GM12878 (cell line): ENCODE measurements around the gene NECTIN2. TPM values are rescaled to one million over a fixed set of nuclear protein-coding genes. Genes with fewer than 3 reads are reported as not detected.
"Not testable (repeated sequence)": the region's sequence is repeated elsewhere in the genome, so short reads cannot be mapped to it uniquely, and the experiment has no call there.

ENCODE experiments used
- ATAC-seq: fragments of 200-7000 bp; cut with Tn5 transposase; 3 replicates; pipeline ENCODE4 v1.9.1; 2020; ENCODE audit warnings: mild to moderate bottlenecking, moderate library complexity
- BruUV-seq: library from RNA; stranded (reverse); fragments of 400-500 nt; replicated peaks from 2 replicates; lab custom pipeline; 2021; lab: Mats Ljungman, UMichigan
- CTCF ChIA-PET: fragments of 300-600 bp; sonication (Branson Sonifier 250); formaldehyde crosslinking; extraction: SDS; loops from one replicate; lab custom pipeline; 2021; ENCODE audit warnings: inconsistent platforms; lab: Yijun Ruan, JAX
- POLR2A ChIA-PET: fragments of 350-600 bp; formaldehyde crosslinking; extraction: SDS; loops from one replicate; lab custom pipeline; 2021; ENCODE audit warnings: inconsistent platforms; lab: Charles Lee
- RAD21 ChIA-PET: fragments of 300-600 bp; sonication (Branson Sonifier 250); formaldehyde crosslinking; loops from one replicate; lab custom pipeline; 2023; ENCODE audit warnings: antibody characterized with exemption; ENCODE audit not compliant: unreplicated experiment; lab: Charles Lee
- SMC1A ChIA-PET: fragments of 300-600 bp; sonication (Branson Sonifier 250); formaldehyde crosslinking; loops from one replicate; lab custom pipeline; 2023; ENCODE audit not compliant: unreplicated experiment, uncharacterized antibody; lab: Charles Lee
- DNase-seq: peaks from one replicate; pipeline ENCODE4 v3.0.0-alpha.2; 2011; ENCODE audit warnings: low read depth, low spot score
- FAIRE-seq: peaks from 3 replicates; lab custom pipeline; 2011; peaks lifted over from hg19 to GRCh38; lab: Jason Lieb, UNC
- H2AFZ ChIP-seq: 2 replicates; pipeline ENCODE4 v1.6.0; 2011; ENCODE audit warnings: low read depth, low read length, control low read depth; ENCODE audit not compliant: control insufficient read depth
- H3K27ac ChIP-seq: 2 replicates; pipeline ENCODE4 v1.5.1; 2011; ENCODE audit warnings: control low read depth; ENCODE audit not compliant: control insufficient read depth, insufficient read depth
- H3K27me3 ChIP-seq, 2 experiments: replicated peaks in 1 of 2; 2 replicates each; pipeline versions ENCODE4 v1.6.0 to v1.6.1; 2011; ENCODE audit warnings: low read length in 1 of 2; ENCODE audit not compliant: control insufficient read depth in 2 of 2, insufficient read depth in 2 of 2
- H3K36me3 ChIP-seq, 2 experiments: 2 replicates each; pipeline ENCODE4 v1.5.1; 2011; ENCODE audit warnings: low read length in 1 of 2; ENCODE audit not compliant: control insufficient read depth in 2 of 2, insufficient read depth in 2 of 2
- H3K4me1 ChIP-seq: 2 replicates; pipeline ENCODE4 v1.6.1; 2011; ENCODE audit warnings: mild to moderate bottlenecking, low read length, moderate library complexity, mixed read lengths; ENCODE audit not compliant: control insufficient read depth, insufficient read depth
- H3K4me2 ChIP-seq: 2 replicates; pipeline ENCODE4 v1.6.0; 2011; ENCODE audit warnings: control low read depth; ENCODE audit not compliant: control insufficient read depth, insufficient read depth
- H3K4me3 ChIP-seq: fragments of 200-600 bp; sonication (generic); 2 replicates; pipeline ENCODE4 v1.5.1; 2016
- H3K79me2 ChIP-seq: 2 replicates; pipeline ENCODE4 v1.6.0; 2011; ENCODE audit warnings: low read length; ENCODE audit not compliant: control insufficient read depth, insufficient read depth
- H3K9ac ChIP-seq: 2 replicates; pipeline ENCODE4 v1.8.0; 2011; ENCODE audit warnings: low read length, control low read depth, mixed read lengths; ENCODE audit not compliant: control insufficient read depth, insufficient read depth
- H3K9me3 ChIP-seq: replicated peaks from 3 replicates; pipeline ENCODE4 v1.5.1; 2011; ENCODE audit warnings: mild to moderate bottlenecking, low read length; ENCODE audit not compliant: control insufficient read depth, insufficient read depth
- H4K20me1 ChIP-seq: 2 replicates; pipeline ENCODE4 v1.6.0; 2011; ENCODE audit not compliant: control insufficient read depth, insufficient read depth
- BCL11A ChIP-seq: IDR thresholded peaks from 2 replicates; pipeline ENCODE4 v1.6.1; 2011; ENCODE audit warnings: low read depth, low read length
- CEBPB ChIP-seq, 2 experiments: fragments of 150-350 bp in 1 of 2; IDR thresholded peaks; 2 replicates each; pipeline ENCODE4 v1.6.1; 2012 to 2014; ENCODE audit warnings: low read depth in 2 of 2, low read length in 2 of 2, borderline replicate concordance in 1 of 2, inconsistent platforms in 1 of 2
- DPF2 ChIP-seq: fragments of 450-650 bp; IDR thresholded peaks from 2 replicates; pipeline ENCODE4 v1.6.1; 2017; ENCODE audit warnings: mild to moderate bottlenecking
- EED ChIP-seq: sonication (generic); IDR thresholded peaks from 2 replicates; pipeline ENCODE4 v1.6.1; 2016; ENCODE audit warnings: antibody characterized with exemption, low read depth
- FOXK2 ChIP-seq: fragments of 450-650 bp; IDR thresholded peaks from 2 replicates; pipeline ENCODE4 v1.6.1; 2017; ENCODE audit warnings: mild to moderate bottlenecking, moderate library complexity
- HDAC2 ChIP-seq: fragments of 200-600 bp; sonication (generic); IDR thresholded peaks from 2 replicates; pipeline ENCODE4 v1.6.1; 2017
- KLF5 ChIP-seq: fragments of 450-650 bp; IDR thresholded peaks from 2 replicates; pipeline ENCODE4 v1.6.1; 2014; ENCODE audit warnings: mild to moderate bottlenecking; ENCODE audit not compliant: partially characterized antibody
- MAX ChIP-seq: IDR thresholded peaks from 2 replicates; pipeline ENCODE4 v1.6.1; 2012; ENCODE audit warnings: low read depth, low read length, improper control_type of control experiment
- MEF2B ChIP-seq: fragments of 450-650 bp; IDR thresholded peaks from 2 replicates; pipeline ENCODE4 v1.6.1; 2018; ENCODE audit warnings: mild to moderate bottlenecking, moderate library complexity; ENCODE audit not compliant: partially characterized antibody, poor library complexity, severe bottlenecking
- PAX8 ChIP-seq: fragments of 450-650 bp; IDR thresholded peaks from 2 replicates; pipeline ENCODE4 v1.6.1; 2017; ENCODE audit warnings: mild to moderate bottlenecking, moderate library complexity
- RAD21 ChIP-seq: IDR thresholded peaks from 2 replicates; pipeline ENCODE4 v1.6.1; 2011; ENCODE audit warnings: mild to moderate bottlenecking, low read depth, low read length, moderate library complexity; ENCODE audit not compliant: insufficient read depth
- SIX5 ChIP-seq: IDR thresholded peaks from 2 replicates; pipeline ENCODE4 v1.6.1; 2011; ENCODE audit warnings: mild to moderate bottlenecking, low read depth, low read length, moderate library complexity; ENCODE audit not compliant: severe bottlenecking
- SPI1 ChIP-seq: IDR thresholded peaks from 2 replicates; pipeline ENCODE4 v1.6.1; 2011; ENCODE audit warnings: low read depth, mild to moderate bottlenecking, low read length, moderate library complexity, borderline replicate concordance; ENCODE audit not compliant: insufficient read depth
- SRF ChIP-seq, 2 experiments: IDR thresholded peaks; 2 replicates each; pipeline ENCODE4 v1.6.1; 2011; ENCODE audit warnings: low read depth in 2 of 2, low read length in 2 of 2, mild to moderate bottlenecking in 1 of 2, moderate library complexity in 1 of 2
- TARDBP ChIP-seq: IDR thresholded peaks from 2 replicates; pipeline ENCODE4 v1.6.1; 2016; ENCODE audit warnings: borderline replicate concordance
- ZNF217 ChIP-seq: fragments of 450-650 bp; IDR thresholded peaks from 2 replicates; pipeline ENCODE4 v1.6.1; 2017; ENCODE audit warnings: antibody characterized with exemption, mild to moderate bottlenecking
- WGBS: methylation state at CpG from one replicate; pipeline ENCODE4 v1.1.6; 2016; ENCODE audit warnings: low lambda C conversion rate; ENCODE audit not compliant: insufficient replicate concordance, insufficient coverage; ENCODE audit errors: missing lambda C conversion rate; 5-methylcytosine and 5-hydroxymethylcytosine counted together
- in situ Hi-C: fragments of 300-500 bp; cut with MboI; formaldehyde crosslinking; loops from 9 replicates; pipeline ENCODE4 v1.14.3; 2018; ENCODE audit warnings: mixed read lengths
- intact Hi-C: fragments of 100-400 bp; cut with micrococcal nuclease; formaldehyde crosslinking; loops from one replicate; pipeline ENCODE4 v1.14.2; 2022; ENCODE audit not compliant: unreplicated experiment
- polyA plus RNA-seq, 11 experiments: library from polyadenylated mRNA; depleted of rRNA in 4 of 11; unstranded in 6 of 11; stranded (reverse) in 5 of 11; fragments of >200 nt; fragmentation: Nextera tagmentation in 4 of 11; fragmentation: Illumina TruSeq in 1 of 11; extraction: Ambion mirVana in 4 of 11; extraction: Trizol in 1 of 11; gene quantifications; 1 replicate in 1 of 11; 2 replicates in 10 of 11; pipeline versions ENCODE4 v1.2.1 to v1.2.3, GENCODE V29; 2011 to 2016; ENCODE audit warnings: inconsistent platforms in 2 of 11, missing spikeins in 2 of 11, low read depth in 1 of 11
- total RNA-seq, 4 experiments: library from RNA; depleted of rRNA in 3 of 4; stranded (reverse); fragments of >200 nt in 3 of 4; fragmentation: Illumina TruSeq in 1 of 4; extraction: Trizol in 1 of 4; gene quantifications; 2 replicates each; pipeline versions ENCODE4 v1.2.1 to v1.2.3, GENCODE V29; 2013 to 2021
- TF ChIP-seq, protein P1 (sequence below): fragments of 150-350 bp; IDR thresholded peaks from 2 replicates; pipeline ENCODE4 v1.6.1; 2016; ENCODE audit warnings: low read depth, low read length

NECTIN2 gene
- total and polyA plus RNA-seq, 10 of the 15 experiments (the other 5 are each of a cell fraction or from before 2014, with no cell fraction given), result 0.05 to 0.36 (median 0.26) TPM; not detected in 5

- H3K27me3 ChIP-seq, result no peaks in the 10 kb centered on the region
- BruUV-seq, result no TSS peak
- DNase-seq, result no peak
- in situ Hi-C loops, result no loop called here
- no peak overlapping the region for H3K4me2 ChIP-seq
- no peak overlapping the region for H3K4me3 ChIP-seq
- TF ChIP-seq HDAC2 (no peak), CEBPB (IDR thresholded peaks at IDR 0.05; ENCODE audit: borderline replicate concordance in 1 of 2, low read depth in 2 of 2, low read length in 2 of 2) (no peak), DPF2 (no peak), SRF (IDR thresholded peaks at IDR 0.05; ENCODE audit: low read depth in 2 of 2, low read length in 2 of 2) (no peak), ZNF217 (no peak), SIX5 (no peak), MAX (no peak), PAX8 (no peak), EED (no peak), SPI1 (no peak), MEF2B (no peak), TARDBP (no peak), RAD21 (no peak), KLF5 (no peak), BCL11A (no peak), FOXK2 (no peak)
- TF ChIP-seq, protein P1, sequence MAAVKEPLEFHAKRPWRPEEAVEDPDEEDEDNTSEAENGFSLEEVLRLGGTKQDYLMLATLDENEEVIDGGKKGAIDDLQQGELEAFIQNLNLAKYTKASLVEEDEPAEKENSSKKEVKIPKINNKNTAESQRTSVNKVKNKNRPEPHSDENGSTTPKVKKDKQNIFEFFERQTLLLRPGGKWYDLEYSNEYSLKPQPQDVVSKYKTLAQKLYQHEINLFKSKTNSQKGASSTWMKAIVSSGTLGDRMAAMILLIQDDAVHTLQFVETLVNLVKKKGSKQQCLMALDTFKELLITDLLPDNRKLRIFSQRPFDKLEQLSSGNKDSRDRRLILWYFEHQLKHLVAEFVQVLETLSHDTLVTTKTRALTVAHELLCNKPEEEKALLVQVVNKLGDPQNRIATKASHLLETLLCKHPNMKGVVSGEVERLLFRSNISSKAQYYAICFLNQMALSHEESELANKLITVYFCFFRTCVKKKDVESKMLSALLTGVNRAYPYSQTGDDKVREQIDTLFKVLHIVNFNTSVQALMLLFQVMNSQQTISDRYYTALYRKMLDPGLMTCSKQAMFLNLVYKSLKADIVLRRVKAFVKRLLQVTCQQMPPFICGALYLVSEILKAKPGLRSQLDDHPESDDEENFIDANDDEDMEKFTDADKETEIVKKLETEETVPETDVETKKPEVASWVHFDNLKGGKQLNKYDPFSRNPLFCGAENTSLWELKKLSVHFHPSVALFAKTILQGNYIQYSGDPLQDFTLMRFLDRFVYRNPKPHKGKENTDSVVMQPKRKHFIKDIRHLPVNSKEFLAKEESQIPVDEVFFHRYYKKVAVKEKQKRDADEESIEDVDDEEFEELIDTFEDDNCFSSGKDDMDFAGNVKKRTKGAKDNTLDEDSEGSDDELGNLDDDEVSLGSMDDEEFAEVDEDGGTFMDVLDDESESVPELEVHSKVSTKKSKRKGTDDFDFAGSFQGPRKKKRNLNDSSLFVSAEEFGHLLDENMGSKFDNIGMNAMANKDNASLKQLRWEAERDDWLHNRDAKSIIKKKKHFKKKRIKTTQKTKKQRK, result no peak
- TF ChIP-seq, all 136 proteins: peak for 0
- intact Hi-C loops, result no loop called here
- FAIRE-seq, result no peak
- no peak overlapping the region for H2AFZ ChIP-seq
- H3K9me3 ChIP-seq, result no peaks in the 10 kb centered on the region
- WGBS, result 22% methylated on average over 4 of the region's 4 CpGs
- no peak overlapping the region for H3K9ac ChIP-seq
- ChIA-PET CTCF (no interaction called here), POLR2A (no interaction called here), RAD21 (no interaction called here), SMC1A (no interaction called here)
- H3K27ac ChIP-seq, result no peak overlapping the region
- no peaks in the 10 kb centered on the region for H3K79me2 ChIP-seq
- no peaks in the 10 kb centered on the region for H4K20me1 ChIP-seq
- no peaks in the 10 kb centered on the region for H3K4me1 ChIP-seq
- H3K36me3 ChIP-seq, result no peaks in the 10 kb centered on the region
- no peak for ATAC-seq
These were observed 11.7 kb downstream of the NECTIN2 start for GRCh38 chr19:44857837-44858236.

DNA sequence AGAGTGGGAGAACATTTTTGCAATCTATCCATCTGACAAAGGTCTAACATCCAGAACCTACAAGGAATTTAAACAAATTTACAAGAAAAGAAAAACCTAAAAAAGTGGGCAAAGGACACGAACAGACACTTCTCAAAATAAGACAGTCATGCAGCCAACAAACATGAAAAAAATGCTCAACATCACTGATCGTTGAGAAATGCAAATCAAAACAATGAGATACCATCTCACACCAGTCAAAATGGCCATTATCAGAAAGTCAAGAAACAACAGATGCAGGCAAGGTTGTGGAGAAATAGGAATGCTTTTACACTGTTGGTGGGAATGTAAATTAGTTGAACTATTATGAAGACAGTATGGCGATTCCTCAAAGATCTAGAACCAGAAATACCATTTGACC, 15.5 kb downstream of the NECTIN2 start:
- FAIRE-seq, intact Hi-C loops, H3K4me3 ChIP-seq, BruUV-seq, H3K9me3 ChIP-seq, RAD21 ChIA-PET, H3K27me3 ChIP-seq, POLR2A ChIA-PET, SMC1A ChIA-PET, H3K4me1 ChIP-seq, H3K36me3 ChIP-seq, in situ Hi-C loops, H3K27ac ChIP-seq, H3K79me2 ChIP-seq, H2AFZ ChIP-seq, H3K9ac ChIP-seq, ATAC-seq, H3K4me2 ChIP-seq, H4K20me1 ChIP-seq, CTCF ChIA-PET, DNase-seq: not testable (repeated sequence)
- WGBS, result 24% methylated on average over 3 of the region's 3 CpGs
